GM12878 (cell line): ENCODE results near the gene ZBTB9. TPM values are rescaled to one million over a fixed set of nuclear protein-coding genes. Genes with fewer than 3 reads are reported as not detected.

Experiments
- ATAC-seq: fragments of 200-7000 bp; cut with Tn5 transposase; 3 replicates; pipeline ENCODE4 v1.9.1; 2020; ENCODE audit warnings: mild to moderate bottlenecking, moderate library complexity
- BruUV-seq: library from RNA; stranded (reverse); fragments of 400-500 nt; replicated peaks from 2 replicates; lab custom pipeline; 2021; lab: Mats Ljungman, UMichigan
- CTCF ChIA-PET: fragments of 300-600 bp; sonication (Branson Sonifier 250); formaldehyde crosslinking; extraction: SDS; loops from one replicate; lab custom pipeline; 2021; ENCODE audit warnings: inconsistent platforms; lab: Yijun Ruan, JAX
- POLR2A ChIA-PET: fragments of 350-600 bp; formaldehyde crosslinking; extraction: SDS; loops from one replicate; lab custom pipeline; 2021; ENCODE audit warnings: inconsistent platforms; lab: Charles Lee
- RAD21 ChIA-PET: fragments of 300-600 bp; sonication (Branson Sonifier 250); formaldehyde crosslinking; loops from one replicate; lab custom pipeline; 2023; ENCODE audit warnings: antibody characterized with exemption; ENCODE audit not compliant: unreplicated experiment; lab: Charles Lee
- SMC1A ChIA-PET: fragments of 300-600 bp; sonication (Branson Sonifier 250); formaldehyde crosslinking; loops from one replicate; lab custom pipeline; 2023; ENCODE audit not compliant: unreplicated experiment, uncharacterized antibody; lab: Charles Lee
- DNase-seq: peaks from one replicate; pipeline ENCODE4 v3.0.0-alpha.2; 2011; ENCODE audit warnings: low read depth, low spot score
- FAIRE-seq: peaks from 3 replicates; lab custom pipeline; 2011; peaks lifted over from hg19 to GRCh38; lab: Jason Lieb, UNC
- H2AFZ ChIP-seq: 2 replicates; pipeline ENCODE4 v1.6.0; 2011; ENCODE audit warnings: low read depth, low read length, control low read depth; ENCODE audit not compliant: control insufficient read depth
- H3K27ac ChIP-seq: 2 replicates; pipeline ENCODE4 v1.5.1; 2011; ENCODE audit warnings: control low read depth; ENCODE audit not compliant: control insufficient read depth, insufficient read depth
- H3K27me3 ChIP-seq, 2 experiments: replicated peaks in 1 of 2; 2 replicates each; pipeline versions ENCODE4 v1.6.0 to v1.6.1; 2011; ENCODE audit warnings: low read length in 1 of 2; ENCODE audit not compliant: control insufficient read depth in 2 of 2, insufficient read depth in 2 of 2
- H3K36me3 ChIP-seq, 2 experiments: 2 replicates each; pipeline ENCODE4 v1.5.1; 2011; ENCODE audit warnings: low read length in 1 of 2; ENCODE audit not compliant: control insufficient read depth in 2 of 2, insufficient read depth in 2 of 2
- H3K4me1 ChIP-seq: 2 replicates; pipeline ENCODE4 v1.6.1; 2011; ENCODE audit warnings: mild to moderate bottlenecking, low read length, moderate library complexity, mixed read lengths; ENCODE audit not compliant: control insufficient read depth, insufficient read depth
- H3K4me2 ChIP-seq: 2 replicates; pipeline ENCODE4 v1.6.0; 2011; ENCODE audit warnings: control low read depth; ENCODE audit not compliant: control insufficient read depth, insufficient read depth
- H3K4me3 ChIP-seq: fragments of 200-600 bp; sonication (generic); 2 replicates; pipeline ENCODE4 v1.5.1; 2016
- H3K79me2 ChIP-seq: 2 replicates; pipeline ENCODE4 v1.6.0; 2011; ENCODE audit warnings: low read length; ENCODE audit not compliant: control insufficient read depth, insufficient read depth
- H3K9ac ChIP-seq: 2 replicates; pipeline ENCODE4 v1.8.0; 2011; ENCODE audit warnings: low read length, control low read depth, mixed read lengths; ENCODE audit not compliant: control insufficient read depth, insufficient read depth
- H3K9me3 ChIP-seq: replicated peaks from 3 replicates; pipeline ENCODE4 v1.5.1; 2011; ENCODE audit warnings: mild to moderate bottlenecking, low read length; ENCODE audit not compliant: control insufficient read depth, insufficient read depth
- H4K20me1 ChIP-seq: 2 replicates; pipeline ENCODE4 v1.6.0; 2011; ENCODE audit not compliant: control insufficient read depth, insufficient read depth
- CHD2 ChIP-seq: IDR thresholded peaks from 2 replicates; pipeline ENCODE4 v1.6.1; 2011; ENCODE audit warnings: low read depth, low read length, improper control_type of control experiment, borderline replicate concordance
- DPF2 ChIP-seq: fragments of 450-650 bp; IDR thresholded peaks from 2 replicates; pipeline ENCODE4 v1.6.1; 2017; ENCODE audit warnings: mild to moderate bottlenecking
- WGBS: methylation state at CpG from one replicate; pipeline ENCODE4 v1.1.6; 2016; ENCODE audit warnings: low lambda C conversion rate; ENCODE audit not compliant: insufficient replicate concordance, insufficient coverage; ENCODE audit errors: missing lambda C conversion rate; 5-methylcytosine and 5-hydroxymethylcytosine counted together
- in situ Hi-C: fragments of 300-500 bp; cut with MboI; formaldehyde crosslinking; loops from 9 replicates; pipeline ENCODE4 v1.14.3; 2018; ENCODE audit warnings: mixed read lengths
- intact Hi-C: fragments of 100-400 bp; cut with micrococcal nuclease; formaldehyde crosslinking; loops from one replicate; pipeline ENCODE4 v1.14.2; 2022; ENCODE audit not compliant: unreplicated experiment
- polyA plus RNA-seq, 11 experiments: library from polyadenylated mRNA; depleted of rRNA in 4 of 11; unstranded in 6 of 11; stranded (reverse) in 5 of 11; fragments of >200 nt; fragmentation: Nextera tagmentation in 4 of 11; fragmentation: Illumina TruSeq in 1 of 11; extraction: Ambion mirVana in 4 of 11; extraction: Trizol in 1 of 11; gene quantifications; 1 replicate in 1 of 11; 2 replicates in 10 of 11; pipeline versions ENCODE4 v1.2.1 to v1.2.3, GENCODE V29; 2011 to 2016; ENCODE audit warnings: inconsistent platforms in 2 of 11, missing spikeins in 2 of 11, low read depth in 1 of 11
- total RNA-seq, 4 experiments: library from RNA; depleted of rRNA in 3 of 4; stranded (reverse); fragments of >200 nt in 3 of 4; fragmentation: Illumina TruSeq in 1 of 4; extraction: Trizol in 1 of 4; gene quantifications; 2 replicates each; pipeline versions ENCODE4 v1.2.1 to v1.2.3, GENCODE V29; 2013 to 2021

The ZBTB9 gene
- total and polyA plus RNA-seq, 10 of the 15 experiments (the other 5 are each of a cell fraction or from before 2014, with no cell fraction given), result 1.5 to 12.7 (median 6.9) TPM

- ChIA-PET RAD21 (interaction anchor here (0.8 to 1.4 kb wide), 6 partner anchors 9 to 159 kb away, joined by 3 to 5 read pairs (median 4); partner anchors contain the start of genes RPS18 and VPS52), CTCF (interaction anchor here (0.6 to 2.1 kb wide), 7 partner anchors 9 to 782 kb away, joined by 3 to 9 read pairs (median 3); no protein-coding TSS in a partner anchor), POLR2A (interaction anchor here (0.9 to 1.5 kb wide), 3 partner anchors 11 to 142 kb away, joined by 3 to 4 read pairs (median 4); partner anchors contain the start of genes B3GALT4 and KIFC1), SMC1A (interaction anchor here (1.4 to 2.1 kb wide), 4 partner anchors 9 to 29 kb away, joined by 3 to 8 read pairs (median 6); no protein-coding TSS in a partner anchor)
- Histone ChIP-seq H3K36me3 (no peaks in the 10 kb centered on the region), H4K20me1 (no peaks in the 10 kb centered on the region), H3K9ac (peak within 1 kb of the TSS; percentile 73; the same call in 1 of the 2 replicates), H3K27ac (peak within 1 kb of the TSS; percentile 97), H3K79me2 (peaks cover 27% of the 10 kb centered on the region), H3K4me1 (peaks cover 28% of the 10 kb centered on the region), H3K27me3 (no peaks in the 10 kb centered on the region; a peak in 2 of 4 replicates), H3K4me2 (peak within 1 kb of the TSS; percentile 50; the same call in 1 of the 2 replicates), H3K9me3 (no peaks in the 10 kb centered on the region), H2AFZ (peak within 1 kb of the TSS; percentile 11), H3K4me3 (no peak within 1 kb of the TSS)
- FAIRE-seq, result no peak
- WGBS, result 0% methylated on average over 1 of the region's 22 CpGs
- TF ChIP-seq DPF2 (no peak), CHD2 (peak; percentile 26; the same call in 1 of the 2 replicates)
- ATAC-seq, result no peak
- no peak for DNase-seq
- intact Hi-C loops, result loop anchor here (2.0 to 5.0 kb wide), 2 partner anchors 29 to 103 kb away; partner anchors contain the start of genes KIFC1 and ZBTB22
- BruUV-seq, result no TSS peak
- in situ Hi-C loops, result no loop called here
Observed at GRCh38 chr6:33419580-33420490, 34.5 kb upstream of the ZBTB9 start, which contains the start of gene SYNGAP1. Gene SYNGAP1, plus strand, starts transcription at chr6:33420065. Its CDS starts 200 bp downstream, at chr6:33420265.
